H1 (cell line): ENCODE results near the gene OGFOD2. TPM values are rescaled to one million over a fixed set of nuclear protein-coding genes. Genes with fewer than 3 reads are reported as not detected.

Source experiments
- CTCF ChIA-PET: fragments of 300-600 bp; sonication (Branson Sonifier 250); formaldehyde crosslinking; loops from one replicate; lab custom pipeline; 2021; ENCODE audit not compliant: partially characterized antibody; lab: Charles Lee
- POLR2A ChIA-PET: fragments of 300-600 bp; sonication (Branson Sonifier 250); formaldehyde crosslinking; loops from one replicate; lab custom pipeline; 2021; ENCODE audit warnings: inconsistent platforms; ENCODE audit not compliant: partially characterized antibody; lab: Charles Lee
- DNase-seq, 2 experiments: peaks; one replicate each; pipeline versions ENCODE4 v3.0.0 to v3.0.0-alpha.2; 2010 to 2022; ENCODE audit warnings: low spot score in 2 of 2, low read depth in 1 of 2, mixed read lengths in 1 of 2
- FAIRE-seq: peaks from 2 replicates; lab custom pipeline; 2011; peaks lifted over from hg19 to GRCh38; lab: Jason Lieb, UNC
- H2AFZ ChIP-seq: 2 replicates; pipeline ENCODE4 v1.8.1; 2012; ENCODE audit warnings: low read length, inconsistent platforms
- H2AK5ac ChIP-seq: 2 replicates; pipeline ENCODE4 v1.6.1; 2013; ENCODE audit warnings: low read depth, low read length
- H2BK120ac ChIP-seq: replicated peaks from 2 replicates; pipeline ENCODE3; 2013; ENCODE audit warnings: low read depth, low read length, inconsistent platforms
- H2BK12ac ChIP-seq: 2 replicates; pipeline ENCODE4 v1.6.1; 2013; ENCODE audit warnings: low read depth, low read length
- H2BK15ac ChIP-seq: 2 replicates; pipeline ENCODE4 v1.6.1; 2013; ENCODE audit warnings: low read length
- H2BK20ac ChIP-seq: 2 replicates; pipeline ENCODE4 v1.6.1; 2013; ENCODE audit warnings: low read length
- H2BK5ac ChIP-seq: 2 replicates; pipeline ENCODE4 v1.6.1; 2013; ENCODE audit warnings: low read depth, low read length
- H3K14ac ChIP-seq: 2 replicates; pipeline ENCODE4 v1.6.1; 2013; ENCODE audit warnings: inconsistent platforms; ENCODE audit not compliant: insufficient read length
- H3K18ac ChIP-seq: 2 replicates; pipeline ENCODE4 v1.6.1; 2013; ENCODE audit warnings: low read length; ENCODE audit errors: extremely low read depth
- H3K23ac ChIP-seq: 2 replicates; pipeline ENCODE4 v1.6.1; 2013; ENCODE audit warnings: inconsistent platforms; ENCODE audit not compliant: insufficient read length
- H3K23me2 ChIP-seq: 2 replicates; pipeline ENCODE4 v1.6.1; 2013; ENCODE audit warnings: low read depth, low read length
- H3K27ac ChIP-seq: 2 replicates; pipeline ENCODE4 v1.6.1; 2011; ENCODE audit warnings: low read depth, low read length, inconsistent platforms
- H3K27me3 ChIP-seq, 4 experiments: replicated peaks in 1 of 4; 1 replicate in 1 of 4; 2 replicates in 3 of 4; pipeline versions ENCODE4 v1.6.1 to v1.8.1; 2011 to 2013; ENCODE audit warnings: low read length in 3 of 4, mild to moderate bottlenecking in 3 of 4, inconsistent platforms in 2 of 4, mixed read lengths in 2 of 4, moderate library complexity in 1 of 4; ENCODE audit not compliant: control insufficient read depth in 3 of 4, insufficient read depth in 3 of 4; ENCODE audit errors: extremely low read depth in 1 of 4
- H3K36me3 ChIP-seq, 4 experiments: 2 replicates each; pipeline versions ENCODE4 v1.6.1 to v1.8.1; 2011 to 2013; ENCODE audit warnings: mild to moderate bottlenecking in 4 of 4, low read length in 3 of 4, moderate library complexity in 2 of 4, control low read depth in 1 of 4, inconsistent platforms in 1 of 4; ENCODE audit not compliant: insufficient read depth in 4 of 4, control insufficient read depth in 2 of 4
- H3K4ac ChIP-seq: replicated peaks from 2 replicates; pipeline ENCODE3; 2013; ENCODE audit warnings: low read length, low read depth, mixed read lengths, inconsistent platforms; ENCODE audit not compliant: insufficient read length
- H3K4me1 ChIP-seq, 4 experiments: replicated peaks in 1 of 4; 1 replicate in 1 of 4; 2 replicates in 3 of 4; pipeline versions ENCODE4 v1.6.1 to v1.8.1; 2011 to 2013; ENCODE audit warnings: low read length in 3 of 4, inconsistent platforms in 2 of 4, mixed read lengths in 1 of 4; ENCODE audit not compliant: insufficient read depth in 4 of 4, control insufficient read depth in 3 of 4
- H3K4me2 ChIP-seq, 2 experiments: 2 replicates each; pipeline versions ENCODE4 v1.6.1 to v1.8.1; 2011 to 2013; ENCODE audit warnings: low read depth in 2 of 2, low read length in 2 of 2, control low read depth in 1 of 2, inconsistent platforms in 1 of 2, mild to moderate bottlenecking in 1 of 2; ENCODE audit not compliant: insufficient read depth in 1 of 2
- H3K4me3 ChIP-seq, 4 experiments: fragments of 200-600, 300-600 bp in 1 of 4; sonication (generic), shearing (Covaris generic), sonication (Bioruptor Twin) in 1 of 4; 2 replicates each; pipeline versions ENCODE4 v1.5.1 to v1.8.1; 2011 to 2016; ENCODE audit warnings: low read length in 4 of 4, low read depth in 3 of 4, control low read depth in 2 of 4, inconsistent platforms in 2 of 4, mild to moderate bottlenecking in 2 of 4, mixed read lengths in 1 of 4, moderate library complexity in 1 of 4; ENCODE audit not compliant: insufficient read depth in 2 of 4; ENCODE audit errors: extremely low read depth in 1 of 4
- H3K56ac ChIP-seq: replicated peaks from 2 replicates; pipeline ENCODE3; 2013; ENCODE audit warnings: low read depth, mild to moderate bottlenecking, mixed read lengths, low read length, inconsistent platforms; ENCODE audit not compliant: insufficient read length
- H3K79me1 ChIP-seq: 2 replicates; pipeline ENCODE4 v1.6.1; 2013; ENCODE audit warnings: low read depth, low read length, control low read depth
- H3K79me2 ChIP-seq, 2 experiments: 2 replicates each; pipeline versions ENCODE4 v1.6.1 to v1.8.1; 2012 to 2013; ENCODE audit warnings: low read length in 2 of 2, mild to moderate bottlenecking in 2 of 2, inconsistent platforms in 1 of 2; ENCODE audit not compliant: insufficient read depth in 2 of 2, control insufficient read depth in 1 of 2
- H3K9ac ChIP-seq, 4 experiments: replicated peaks in 1 of 4; 1 replicate in 1 of 4; 2 replicates in 3 of 4; pipeline versions ENCODE4 v1.6.1 to v1.8.1; 2011 to 2013; ENCODE audit warnings: low read depth in 3 of 4, low read length in 3 of 4, control low read depth in 2 of 4, mild to moderate bottlenecking in 2 of 4, moderate library complexity in 2 of 4, inconsistent platforms in 1 of 4; ENCODE audit errors: extremely low read depth in 1 of 4
- H3K9me3 ChIP-seq, 2 experiments: 2 replicates each; pipeline versions ENCODE4 v1.6.1 to v1.8.1; 2012 to 2013; ENCODE audit warnings: mild to moderate bottlenecking in 2 of 2, moderate library complexity in 2 of 2, control low read depth in 1 of 2, inconsistent platforms in 1 of 2, low read depth in 1 of 2, low read length in 1 of 2, mixed read lengths in 1 of 2; ENCODE audit not compliant: insufficient read depth in 2 of 2
- H4K20me1 ChIP-seq, 2 experiments: replicated peaks in 1 of 2; 2 replicates each; pipeline versions ENCODE3 to v1.8.1; 2011 to 2013; ENCODE audit warnings: inconsistent platforms in 2 of 2, low read length in 2 of 2, mild to moderate bottlenecking in 1 of 2; ENCODE audit not compliant: insufficient read depth in 2 of 2, control insufficient read depth in 1 of 2
- H4K5ac ChIP-seq: 2 replicates; pipeline ENCODE4 v1.6.1; 2013; ENCODE audit warnings: low read length, low read depth, mixed read lengths, inconsistent platforms; ENCODE audit not compliant: insufficient read length
- H4K8ac ChIP-seq: 2 replicates; pipeline ENCODE4 v1.8.0; 2013; ENCODE audit warnings: mild to moderate bottlenecking, moderate library complexity, low read length, inconsistent platforms; ENCODE audit not compliant: insufficient read depth; ENCODE audit errors: extremely low read depth
- H4K91ac ChIP-seq: replicated peaks from 2 replicates; pipeline ENCODE3; 2013; ENCODE audit warnings: low read length, mixed read lengths, inconsistent platforms; ENCODE audit not compliant: insufficient read length
- BACH1 ChIP-seq: IDR thresholded peaks from 2 replicates; pipeline ENCODE4 v1.6.1; 2012; ENCODE audit warnings: low read length, improper control_type of control experiment
- CEBPB ChIP-seq: IDR thresholded peaks from 2 replicates; pipeline ENCODE4 v1.6.1; 2012; ENCODE audit warnings: low read depth, low read length
- FOSL1 ChIP-seq: IDR thresholded peaks from 2 replicates; pipeline ENCODE4 v1.6.1; 2011; ENCODE audit warnings: mild to moderate bottlenecking, low read depth, low read length, moderate library complexity; ENCODE audit not compliant: insufficient read depth
- GABPA ChIP-seq: IDR thresholded peaks from 2 replicates; pipeline ENCODE4 v1.6.1; 2011; ENCODE audit warnings: mild to moderate bottlenecking, low read length, moderate library complexity, borderline replicate concordance; ENCODE audit not compliant: insufficient read depth
- HDAC2 ChIP-seq, 2 experiments: fragments of 300-600 bp in 1 of 2; sonication (generic) in 1 of 2; IDR thresholded peaks; 2 replicates each; pipeline ENCODE4 v1.6.1; 2011 to 2012; ENCODE audit warnings: low read depth in 2 of 2, low read length in 2 of 2, mild to moderate bottlenecking in 2 of 2, moderate library complexity in 2 of 2, borderline replicate concordance in 1 of 2, inconsistent platforms in 1 of 2
- RAD21 ChIP-seq, 2 experiments: IDR thresholded peaks in 1 of 2; conservative IDR thresholded peaks in 1 of 2; 2 replicates each; pipeline ENCODE4 v1.6.1; 2011; ENCODE audit warnings: low read depth in 2 of 2, low read length in 2 of 2, improper control_type of control experiment in 1 of 2, inconsistent platforms in 1 of 2, mild to moderate bottlenecking in 1 of 2, moderate library complexity in 1 of 2
- SIN3A ChIP-seq, 2 experiments: IDR thresholded peaks in 1 of 2; conservative IDR thresholded peaks in 1 of 2; 2 replicates each; pipeline ENCODE4 v1.6.1; 2011 to 2012; ENCODE audit warnings: low read length in 2 of 2, improper control_type of control experiment in 1 of 2, low read depth in 1 of 2, mild to moderate bottlenecking in 1 of 2
- SIRT6 ChIP-seq: IDR thresholded peaks from one replicate; pipeline ENCODE4 v1.7.1; 2012; ENCODE audit warnings: low read length, inconsistent platforms
- SP1 ChIP-seq: IDR thresholded peaks from 2 replicates; pipeline ENCODE4 v1.6.1; 2011; ENCODE audit warnings: low read depth, low read length
- WGBS, 2 experiments: shearing (Covaris generic) in 1 of 2; methylation state at CpG; one replicate each; pipeline versions ENCODE4 v1.1.6 to v1.1.7; 2013 to 2015; ENCODE audit warnings: low lambda C conversion rate in 2 of 2, mixed read lengths in 2 of 2, inconsistent platforms in 1 of 2, low coverage in 1 of 2, missing lambda C conversion rate in 1 of 2; ENCODE audit not compliant: insufficient replicate concordance in 2 of 2, insufficient coverage in 1 of 2, insufficient read length in 1 of 2; ENCODE audit errors: extremely low coverage in 1 of 2, missing lambda C conversion rate in 1 of 2; 5-methylcytosine and 5-hydroxymethylcytosine counted together
- polyA plus RNA-seq, 7 experiments: library from polyadenylated mRNA; depleted of rRNA in 3 of 7; stranded (reverse) in 5 of 7; unstranded in 2 of 7; fragments of >200 nt in 5 of 7; fragments of 200-250 nt in 2 of 7; gene quantifications; 1 replicate in 5 of 7; 2 replicates in 1 of 7; 4 replicates in 1 of 7; pipeline versions ENCODE4 v1.2.1 to v1.2.3, GENCODE V29; 2011 to 2013; ENCODE audit warnings: missing spikeins in 2 of 7, mixed read lengths in 2 of 7
- total RNA-seq: library from RNA; stranded (reverse); fragmentation: NEBNext Ultra II Directional; extraction: Animal tissue kit (Norgen Biotek cat#: 25700); gene quantifications from 2 replicates; pipeline ENCODE4 v1.2.1, GENCODE V29; 2021
- TF ChIP-seq, protein P1 (sequence below): IDR thresholded peaks from 2 replicates; pipeline ENCODE4 v1.6.1; 2012; ENCODE audit warnings: inconsistent platforms

OGFOD2 gene
- total and polyA plus RNA-seq, 2 of the 8 experiments (the other 6 are each of a cell fraction or from before 2014, with no cell fraction given): 17.3 to 20.3 TPM

DNA sequence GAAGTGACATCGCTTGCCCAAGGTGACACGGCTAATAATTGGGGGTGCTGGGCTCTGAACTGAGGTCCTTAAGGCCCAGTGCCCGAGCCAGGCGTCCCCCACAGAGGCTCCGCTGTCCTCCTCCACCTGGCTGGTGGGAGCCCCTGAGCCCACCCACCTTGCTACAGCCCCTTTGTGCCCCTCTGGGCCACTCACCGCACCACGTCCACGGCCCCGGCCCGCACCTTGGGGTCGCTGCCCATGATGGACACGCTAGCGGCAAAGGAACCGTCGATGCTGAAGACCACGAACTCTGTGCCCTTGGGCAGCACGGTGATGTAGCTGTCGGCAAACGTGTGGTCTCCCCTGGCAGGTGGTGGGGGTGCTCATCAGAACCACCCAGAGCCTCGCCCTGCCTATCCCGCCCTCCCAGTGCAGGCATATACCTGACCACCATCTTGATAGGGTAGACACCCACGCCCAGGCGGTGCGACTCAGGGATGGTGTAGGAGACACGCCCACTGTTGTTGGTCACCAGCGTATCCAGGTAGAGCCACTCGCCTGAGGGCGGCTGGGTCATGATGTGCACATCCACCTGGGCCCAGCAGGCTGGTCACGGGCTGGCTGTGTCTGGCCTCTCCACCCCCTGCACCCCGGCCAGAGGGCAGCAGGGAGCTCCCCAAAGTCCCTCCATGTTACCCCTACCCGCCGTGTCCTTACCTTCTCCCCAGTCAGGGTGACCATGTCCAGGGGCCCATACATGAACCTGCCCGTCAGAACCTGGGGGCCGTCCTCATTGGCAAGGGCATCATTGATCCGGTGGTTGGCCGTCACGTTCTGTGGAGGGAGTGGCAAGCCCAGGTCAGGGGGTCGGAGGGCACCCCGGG lies 12.3 kb downstream of the OGFOD2 start:
- H3K56ac ChIP-seq: no peak overlapping the region
- H2BK20ac ChIP-seq: no peak overlapping the region
- peak overlapping the region; percentile 22 for H4K8ac ChIP-seq
- H4K5ac ChIP-seq: no peak overlapping the region
- H4K20me1 ChIP-seq: peaks cover 0 to 5% of the 10 kb centered on the region in 2 experiments
- H2BK15ac ChIP-seq: no peak overlapping the region
- H3K9ac ChIP-seq: no peak overlapping the region
- CTCF ChIA-PET: interaction anchor here (0.9 to 1.5 kb wide), 3 partner anchors 13 to 250 kb away, joined by 3 read pairs; no protein-coding TSS in a partner anchor
- H3K79me2 ChIP-seq: no peaks in the 10 kb centered on the region
- 93% methylated on average over 36 of the region's 39 CpGs; no CpG with 5 or more reads in 1 of the 2 experiments for WGBS, 2 experiments
- H2BK5ac ChIP-seq: no peak overlapping the region
- H3K23ac ChIP-seq: no peak overlapping the region
- no peak overlapping the region for H3K4ac ChIP-seq
- no peaks in the 10 kb centered on the region for H3K79me1 ChIP-seq
- H3K4me1 ChIP-seq: no peaks in the 10 kb centered on the region; a peak in 5 of 7 replicates
- POLR2A ChIA-PET: interaction anchor here (1.2 to 1.4 kb wide), 2 partner anchors 9 to 11 kb away, joined by 3 to 4 read pairs; no protein-coding TSS in a partner anchor
- H3K4me3 ChIP-seq: no peak overlapping the region
- FAIRE-seq: no peak
- H2AFZ ChIP-seq: no peak overlapping the region
- no peak overlapping the region for H2BK12ac ChIP-seq
- H3K14ac ChIP-seq: no peak overlapping the region
- H3K9me3 ChIP-seq: no peaks in the 10 kb centered on the region
- H3K23me2 ChIP-seq: 0 out of 2 replicates have a peak, but pooled peaks cover 2% of the 10 kb centered on the region
- no peak overlapping the region for H2AK5ac ChIP-seq
- no peak overlapping the region for H4K91ac ChIP-seq
- no peak overlapping the region for H3K4me2 ChIP-seq
- H3K36me3 ChIP-seq: peaks cover 0 to 6% (median 1%) of the 10 kb centered on the region in 4 experiments; a peak in 2 of 8 replicates
- no peak for DNase-seq
- H2BK120ac ChIP-seq: no peak overlapping the region
- no peak overlapping the region for H3K27ac ChIP-seq
- H3K18ac ChIP-seq: no peak overlapping the region
- no peaks in the 10 kb centered on the region for H3K27me3 ChIP-seq
- TF ChIP-seq GABPA (no peak), SIRT6 (no peak), SIN3A (conservative IDR thresholded peaks at IDR 0.05 in 1 of 2, IDR thresholded peaks at IDR 0.05 in 1 of 2; ENCODE audit: low read depth in 1 of 2, low read length in 2 of 2) (no peak), BACH1 (no peak), RAD21 (IDR thresholded peaks at IDR 0.05 in 1 of 2, conservative IDR thresholded peaks at IDR 0.05 in 1 of 2; ENCODE audit: low read depth in 2 of 2, low read length in 2 of 2) (no peak), FOSL1 (no peak), SP1 (no peak), CEBPB (no peak), HDAC2 (IDR thresholded peaks at IDR 0.05; ENCODE audit: borderline replicate concordance in 1 of 2, low read depth in 2 of 2, low read length in 2 of 2) (no peak)
- TF ChIP-seq, protein P1, sequence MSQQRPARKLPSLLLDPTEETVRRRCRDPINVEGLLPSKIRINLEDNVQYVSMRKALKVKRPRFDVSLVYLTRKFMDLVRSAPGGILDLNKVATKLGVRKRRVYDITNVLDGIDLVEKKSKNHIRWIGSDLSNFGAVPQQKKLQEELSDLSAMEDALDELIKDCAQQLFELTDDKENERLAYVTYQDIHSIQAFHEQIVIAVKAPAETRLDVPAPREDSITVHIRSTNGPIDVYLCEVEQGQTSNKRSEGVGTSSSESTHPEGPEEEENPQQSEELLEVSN: no peak
